K562 (cell line): ENCODE results near the gene NLRP9.
"Not testable (repeated sequence)": the region's sequence is repeated elsewhere in the genome, so short reads cannot be mapped to it uniquely, and the experiment has no call there.

Source experiments
- KDM1A ChIP-seq, 2 experiments: fragments of 450-650 bp; IDR thresholded peaks; 2 replicates each; pipeline ENCODE4 v1.6.1; 2016; ENCODE audit warnings: mild to moderate bottlenecking in 2 of 2
- SRSF9 ChIP-seq: fragments of 200-400 bp; formaldehyde crosslinking; IDR thresholded peaks from 2 replicates; pipeline ENCODE4 v1.6.1; 2017; ENCODE audit warnings: low read depth, low read length, borderline replicate concordance

DNA sequence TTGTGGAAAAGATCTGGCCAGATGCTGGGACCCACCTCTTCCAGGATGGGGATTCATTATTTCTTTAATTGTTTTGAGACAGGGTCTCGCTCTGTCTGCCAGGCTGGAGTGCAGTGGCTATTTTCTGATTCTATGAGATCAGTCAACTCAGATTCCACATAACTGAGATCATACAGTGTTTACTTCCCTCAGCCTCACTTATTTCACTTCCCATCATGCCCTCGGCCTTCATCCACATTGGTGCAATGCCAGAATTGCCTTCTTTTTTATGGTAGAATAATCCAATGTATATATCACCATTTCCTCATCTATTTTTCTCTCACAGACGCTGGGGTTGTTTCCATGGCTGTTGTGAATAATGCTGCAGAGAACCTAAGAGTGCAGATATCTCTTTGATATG is 31.4 kb upstream of the NLRP9 start:
- not testable (repeated sequence) for TF ChIP-seq SRSF9; KDM1A (IDR thresholded peaks at IDR 0.05)
